Measurements from ENCODE around the gene PTPRT.

Gene PTPRT

DNA sequence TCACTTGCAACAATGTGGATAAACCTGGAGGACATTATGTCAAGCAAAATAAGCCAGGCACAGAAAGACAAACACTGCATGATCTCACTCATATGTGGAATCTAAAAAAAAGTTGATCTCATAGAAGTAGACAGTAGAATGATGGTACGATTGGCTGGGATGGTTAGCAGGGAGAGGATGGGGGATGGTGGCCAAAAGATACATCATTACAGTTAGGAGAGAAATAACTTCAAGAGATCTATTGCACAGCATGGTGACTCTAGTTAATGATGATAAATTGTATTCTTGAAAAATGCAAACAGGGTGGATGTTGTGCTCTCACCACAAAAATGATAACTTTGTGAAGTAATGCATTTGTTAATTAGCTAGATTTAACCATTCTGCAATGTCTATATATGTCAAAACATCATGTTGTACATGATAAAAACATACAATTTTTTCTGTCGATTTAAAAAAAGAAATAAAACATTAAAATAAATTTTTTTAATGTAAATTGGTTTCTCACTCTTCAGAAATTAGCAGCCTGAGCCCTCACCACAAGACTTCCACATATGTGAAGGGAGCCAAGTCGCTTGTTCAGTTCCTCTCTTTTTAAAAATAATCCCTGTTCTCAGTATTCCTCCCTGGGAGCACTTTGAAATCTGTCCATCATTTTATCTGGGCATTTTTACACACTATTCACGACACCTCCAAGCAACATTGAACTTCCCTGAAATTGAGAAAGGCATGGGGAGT lies 34.2 kb downstream of the PTPRT start:
- TF ChIP-seq ZFX (IDR thresholded peaks at IDR 0.05; ENCODE audit: borderline replicate concordance) (no peak), CTCF (IDR thresholded peaks at IDR 0.05) (no peak)
- H3K27ac ChIP-seq, result no peak overlapping the region

DNA sequence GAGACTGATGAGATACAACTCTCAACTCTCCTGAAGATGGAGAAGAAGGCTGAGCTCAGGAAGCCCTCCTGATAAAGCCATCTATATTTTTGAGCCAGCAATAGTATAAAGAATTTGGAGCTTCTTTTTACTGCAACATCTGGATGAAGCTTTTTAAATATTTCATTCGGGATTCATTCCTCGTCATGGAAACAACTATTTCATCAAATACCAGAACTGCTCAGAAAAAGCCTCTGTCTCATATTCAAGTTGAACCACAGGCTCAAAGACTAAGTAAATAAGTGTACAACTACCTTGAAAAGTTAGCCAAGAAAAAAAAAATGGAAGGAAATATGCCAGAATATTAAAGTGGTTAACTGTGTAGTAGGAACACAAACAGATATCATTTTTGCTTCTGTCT lies 37.8 kb downstream of the PTPRT start:
- no peak for TF ChIP-seq CTCF (IDR thresholded peaks at IDR 0.05)
- no peak for TF ChIP-seq ZFX (IDR thresholded peaks at IDR 0.05; ENCODE audit: borderline replicate concordance)
- H3K27ac ChIP-seq, result no peak overlapping the region

- TF ChIP-seq ZFX (IDR thresholded peaks at IDR 0.05; ENCODE audit: borderline replicate concordance), result no peak
- TF ChIP-seq CTCF (IDR thresholded peaks at IDR 0.05), result no peak
- H3K27ac ChIP-seq, result no peak overlapping the region
These were observed 38.5 kb downstream of the PTPRT start for GRCh38 chr20:43151256-43151655.

DNA sequence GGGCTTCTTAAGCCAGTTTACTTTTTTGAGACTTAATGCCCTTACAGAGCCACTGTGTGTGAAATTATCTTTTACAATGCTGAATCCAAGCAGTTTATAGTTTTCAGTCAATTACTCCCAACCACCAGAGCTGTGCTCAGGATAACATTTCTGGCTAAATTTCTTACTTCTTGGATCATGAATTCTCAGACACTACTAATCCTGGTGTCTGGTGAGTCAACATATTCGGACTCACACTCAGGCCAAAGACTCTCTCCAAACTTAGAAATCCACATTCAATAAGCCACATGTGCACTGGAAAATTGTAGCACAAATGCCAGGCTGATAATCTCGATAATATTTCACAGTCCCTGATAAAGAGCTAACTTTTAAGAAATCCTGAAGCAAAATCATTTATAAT lies 49.0 kb downstream of the PTPRT start:
- no peak overlapping the region for H3K27ac ChIP-seq
- TF ChIP-seq CTCF (IDR thresholded peaks at IDR 0.05), result no peak
- no peak for TF ChIP-seq ZFX (IDR thresholded peaks at IDR 0.05; ENCODE audit: borderline replicate concordance)

GRCh38 chr20:43138061-43138770 lies 51.5 kb downstream of the PTPRT start:
- no peak overlapping the region for H3K27ac ChIP-seq
- TF ChIP-seq ZFX (IDR thresholded peaks at IDR 0.05; ENCODE audit: borderline replicate concordance), result no peak
- no peak for TF ChIP-seq CTCF (IDR thresholded peaks at IDR 0.05)

- TF ChIP-seq CTCF (IDR thresholded peaks at IDR 0.05) (no peak), ZFX (IDR thresholded peaks at IDR 0.05; ENCODE audit: borderline replicate concordance) (no peak)
- H3K27ac ChIP-seq, result no peak overlapping the region
These were observed 52.5 kb downstream of the PTPRT start for GRCh38 chr20:43137160-43137559.

GRCh38 chr20:43124241-43124640 lies 65.5 kb downstream of the PTPRT start:
- no peak for TF ChIP-seq ZFX (IDR thresholded peaks at IDR 0.05; ENCODE audit: borderline replicate concordance)
- TF ChIP-seq CTCF (IDR thresholded peaks at IDR 0.05), result no peak
- H3K27ac ChIP-seq, result no peak overlapping the region

All from 22Rv1 (cell line).